ENCODE results near the gene SLC39A13. TPM values are rescaled to one million over a fixed set of nuclear protein-coding genes. Genes with fewer than 3 reads are reported as not detected.
A peak's percentile ranks its signal among the peaks of the same experiment; 100 is the strongest.

Gene SLC39A13
- total and polyA plus RNA-seq, 2 of the 4 experiments (the other 2 are of a cell fraction) = 32.4 to 144 TPM

- 60% methylated on average over 6 of the region's 14 CpGs; no CpG with 5 or more reads in 1 of the 2 experiments for WGBS, 2 experiments (ENCODE audit: extremely low coverage in 2 of 2, insufficient read length in 1 of 2)
- ChIA-PET CTCF (no interaction called here), POLR2A (ENCODE audit: unreplicated experiment) (no interaction called here)
- peaks cover 5% of the 10 kb centered on the region; the same call in 1 of the 2 replicates for H3K27me3 ChIP-seq (ENCODE audit: control insufficient read depth, insufficient read depth, low read length)
- H3K4me2 ChIP-seq (ENCODE audit: low read depth, low read length) = no peak overlapping the region
- H4K91ac ChIP-seq (ENCODE audit: insufficient read depth, low read depth, low read length) = no peak overlapping the region
- no peak overlapping the region for H4K8ac ChIP-seq (ENCODE audit: low read depth in 2 of 2, low read length in 2 of 2)
- H3K79me1 ChIP-seq (ENCODE audit: low read depth in 1 of 2, low read length in 2 of 2) = no peaks in the 10 kb centered on the region
- intact Hi-C loops (cut with micrococcal nuclease) (no loop called here), in situ Hi-C loops (cut with MboI; ENCODE audit: low sequenced_read_pairs) (no loop called here), dilution Hi-C loops (cut with HindIII; ENCODE audit: low sequenced_read_pairs, unreplicated experiment) (no loop called here)
- H3K14ac ChIP-seq (replicated peaks; ENCODE audit: low read depth, low read length) = no peak overlapping the region
- peak overlapping the region; percentile 58 for H2AFZ ChIP-seq (replicated peaks; ENCODE audit: low read length, poor library complexity)
- peak overlapping the region; percentile 33; the same call in 1 of the 2 replicates for H2AK5ac ChIP-seq (ENCODE audit: low read depth, low read length)
- H4K20me1 ChIP-seq (ENCODE audit: insufficient read depth, low read length) = no peaks in the 10 kb centered on the region; the same call in 1 of the 2 replicates
- no peak overlapping the region for H3K56ac ChIP-seq (ENCODE audit: extremely low read depth, insufficient read depth, low read length)
- DNase-seq (no peak), ATAC-seq (ENCODE audit: low read depth) (no peak)
- no peaks in the 10 kb centered on the region for H3K9me3 ChIP-seq (ENCODE audit: control insufficient read depth, insufficient read depth, low read length)
- BruUV-seq (replicated peaks) = no TSS peak
- no peak overlapping the region for H2BK5ac ChIP-seq (ENCODE audit: low read depth, low read length, poor library complexity, severe bottlenecking)
- no peaks in the 10 kb centered on the region for H3K36me3 ChIP-seq (ENCODE audit: control insufficient read depth, insufficient read depth, low read length)
- TF ChIP-seq CEBPB (IDR thresholded peaks at IDR 0.05; ENCODE audit: low read depth, low read length) (peak; percentile 55), CHD1 (IDR thresholded peaks at IDR 0.05; ENCODE audit: low read depth, low read length) (no peak), ELK1 (IDR thresholded peaks at IDR 0.05; ENCODE audit: borderline replicate concordance, low read depth, low read length) (no peak)
- no peak overlapping the region for H2BK20ac ChIP-seq (ENCODE audit: low read depth, low read length)
- H2BK120ac ChIP-seq (ENCODE audit: low read depth, low read length) = no peak overlapping the region
- no peak overlapping the region for H3K9ac ChIP-seq (ENCODE audit: low read depth, low read length)
- peaks cover 5% of the 10 kb centered on the region for H3K4me1 ChIP-seq (ENCODE audit: control insufficient read depth, insufficient read depth, low read length)
- no peak overlapping the region for H2BK15ac ChIP-seq (ENCODE audit: low read depth, low read length)
- peaks cover 9% of the 10 kb centered on the region for H3K9me1 ChIP-seq (ENCODE audit: insufficient read depth, low read length)
- peak overlapping the region; percentile 82 for H2AK9ac ChIP-seq (replicated peaks; ENCODE audit: low read depth, low read length, poor library complexity)
- H3K27ac ChIP-seq (ENCODE audit: insufficient read depth, low read length) = no peak overlapping the region
- H3K4ac ChIP-seq (ENCODE audit: low read depth, low read length) = no peak overlapping the region; the same call in 1 of the 2 replicates
- H3K18ac ChIP-seq (ENCODE audit: low read depth, low read length) = no peak overlapping the region
- no peak overlapping the region for H4K5ac ChIP-seq (ENCODE audit: low read depth, low read length)
- no peak overlapping the region for H3K4me3 ChIP-seq (ENCODE audit: insufficient read depth, low read depth, low read length)
- H3K23ac ChIP-seq (ENCODE audit: low read depth, low read length) = no peak overlapping the region
Measured at GRCh38 chr11:47376525-47377371, 31.6 kb upstream of the SLC39A13 start.

All from IMR-90 (cell line).